IMR-90 (cell line): ENCODE data around the gene PTPRG. TPM values are rescaled to one million over a fixed set of nuclear protein-coding genes. Genes with fewer than 3 reads are reported as not detected.

Experiments used
- ATAC-seq: fragments of 200-7000 bp; cut with Tn5 transposase; 2 replicates; pipeline ENCODE4 v1.9.1; 2020; ENCODE audit warnings: low read depth, mild to moderate bottlenecking, moderate library complexity
- BruUV-seq: library from RNA; stranded (reverse); fragments of 400-500 nt; replicated peaks from 2 replicates; lab custom pipeline; 2021; lab: Mats Ljungman, UMichigan
- CTCF ChIA-PET: fragments of 300-600 bp; formaldehyde crosslinking; extraction: SDS; loops from one replicate; lab custom pipeline; 2021; ENCODE audit warnings: antibody characterized with exemption; lab: Yijun Ruan, JAX
- POLR2A ChIA-PET: fragments of 300-600 bp; sonication (Branson Sonifier 250); formaldehyde crosslinking; loops from one replicate; lab custom pipeline; 2022; ENCODE audit warnings: antibody characterized with exemption; ENCODE audit not compliant: unreplicated experiment; lab: Charles Lee
- DNase-seq: peaks from one replicate; pipeline ENCODE4 v3.0.0; 2013
- H2AFZ ChIP-seq: replicated peaks from 2 replicates; pipeline ENCODE3; 2013; ENCODE audit warnings: low read length, mild to moderate bottlenecking; ENCODE audit not compliant: poor library complexity
- H2AK5ac ChIP-seq: 2 replicates; pipeline ENCODE4 v1.6.1; 2013; ENCODE audit warnings: low read depth, low read length, inconsistent platforms
- H2AK9ac ChIP-seq: replicated peaks from 2 replicates; pipeline ENCODE3; 2013; ENCODE audit warnings: mild to moderate bottlenecking, low read depth, low read length, moderate library complexity; ENCODE audit not compliant: poor library complexity
- H2BK120ac ChIP-seq: 2 replicates; pipeline ENCODE4 v1.6.1; 2013; ENCODE audit warnings: low read depth, low read length, inconsistent platforms
- H2BK15ac ChIP-seq: 3 replicates; pipeline ENCODE4 v1.6.1; 2013; ENCODE audit warnings: low read depth, low read length, inconsistent platforms
- H2BK20ac ChIP-seq: 2 replicates; pipeline ENCODE4 v1.6.1; 2013; ENCODE audit warnings: low read depth, mild to moderate bottlenecking, inconsistent platforms, low read length, moderate library complexity
- H2BK5ac ChIP-seq: 2 replicates; pipeline ENCODE4 v1.6.1; 2013; ENCODE audit warnings: mild to moderate bottlenecking, low read depth, low read length, inconsistent platforms; ENCODE audit not compliant: poor library complexity, severe bottlenecking
- H3K14ac ChIP-seq: replicated peaks from 2 replicates; pipeline ENCODE4 v1.6.1; 2013; ENCODE audit warnings: low read depth, low read length, inconsistent platforms
- H3K18ac ChIP-seq: 2 replicates; pipeline ENCODE4 v1.6.1; 2013; ENCODE audit warnings: low read depth, low read length, control low read depth
- H3K23ac ChIP-seq: 2 replicates; pipeline ENCODE4 v1.6.1; 2013; ENCODE audit warnings: low read depth, low read length, inconsistent platforms
- H3K27ac ChIP-seq: 2 replicates; pipeline ENCODE4 v1.5.1; 2013; ENCODE audit warnings: mild to moderate bottlenecking, control low read depth, low read length; ENCODE audit not compliant: insufficient read depth
- H3K27me3 ChIP-seq: 2 replicates; pipeline ENCODE4 v1.6.1; 2013; ENCODE audit warnings: low read length; ENCODE audit not compliant: control insufficient read depth, insufficient read depth
- H3K36me3 ChIP-seq: 2 replicates; pipeline ENCODE4 v1.6.1; 2013; ENCODE audit warnings: low read length, mixed read lengths; ENCODE audit not compliant: control insufficient read depth, insufficient read depth
- H3K4ac ChIP-seq: 2 replicates; pipeline ENCODE4 v1.6.1; 2013; ENCODE audit warnings: low read depth, low read length, inconsistent platforms
- H3K4me1 ChIP-seq: 2 replicates; pipeline ENCODE4 v1.6.1; 2013; ENCODE audit warnings: low read length, mixed read lengths; ENCODE audit not compliant: control insufficient read depth, insufficient read depth
- H3K4me2 ChIP-seq: 2 replicates; pipeline ENCODE4 v1.6.1; 2013; ENCODE audit warnings: low read depth, mild to moderate bottlenecking, control low read depth, low read length, moderate library complexity
- H3K4me3 ChIP-seq: 2 replicates; pipeline ENCODE4 v1.5.1; 2013; ENCODE audit warnings: low read depth, mild to moderate bottlenecking, control low read depth, low read length, moderate library complexity; ENCODE audit not compliant: insufficient read depth
- H3K56ac ChIP-seq: 2 replicates; pipeline ENCODE4 v1.6.1; 2013; ENCODE audit warnings: low read length, inconsistent platforms; ENCODE audit not compliant: insufficient read depth; ENCODE audit errors: extremely low read depth
- H3K79me1 ChIP-seq, 2 experiments: 2 replicates each; pipeline ENCODE4 v1.6.1; 2013; ENCODE audit warnings: low read length in 2 of 2, inconsistent platforms in 1 of 2, low read depth in 1 of 2
- H3K9ac ChIP-seq: 2 replicates; pipeline ENCODE4 v1.6.1; 2013; ENCODE audit warnings: low read depth, low read length, control low read depth
- H3K9me1 ChIP-seq: 2 replicates; pipeline ENCODE4 v1.6.1; 2013; ENCODE audit warnings: low read length, inconsistent platforms; ENCODE audit not compliant: insufficient read depth
- H3K9me3 ChIP-seq: 2 replicates; pipeline ENCODE4 v1.6.1; 2013; ENCODE audit warnings: low read length; ENCODE audit not compliant: control insufficient read depth, insufficient read depth
- H4K20me1 ChIP-seq: 2 replicates; pipeline ENCODE4 v1.6.1; 2013; ENCODE audit warnings: low read length, inconsistent platforms; ENCODE audit not compliant: insufficient read depth
- H4K5ac ChIP-seq: 2 replicates; pipeline ENCODE4 v1.6.1; 2013; ENCODE audit warnings: mild to moderate bottlenecking, low read depth, low read length, control low read depth
- H4K8ac ChIP-seq, 2 experiments: 2 replicates each; pipeline ENCODE4 v1.6.1; 2013; ENCODE audit warnings: low read depth in 2 of 2, low read length in 2 of 2, control low read depth in 1 of 2, inconsistent platforms in 1 of 2
- H4K91ac ChIP-seq: 2 replicates; pipeline ENCODE4 v1.6.1; 2013; ENCODE audit warnings: low read depth, low read length, inconsistent platforms; ENCODE audit not compliant: insufficient read depth
- BHLHE40 ChIP-seq: fragments of 150-350 bp; IDR thresholded peaks from 2 replicates; pipeline ENCODE4 v1.6.1; 2016; ENCODE audit warnings: mild to moderate bottlenecking, low read depth, low read length
- CEBPB ChIP-seq: IDR thresholded peaks from 2 replicates; pipeline ENCODE4 v1.6.1; 2012; ENCODE audit warnings: low read depth, low read length, improper control_type of control experiment
- CHD1 ChIP-seq: IDR thresholded peaks from 2 replicates; pipeline ENCODE4 v1.6.1; 2012; ENCODE audit warnings: low read depth, low read length, improper control_type of control experiment
- CTCF ChIP-seq: conservative IDR thresholded peaks from 2 replicates; pipeline ENCODE4 v1.5.1; 2012; ENCODE audit warnings: mild to moderate bottlenecking, low read depth, low read length, improper control_type of control experiment
- ELK1 ChIP-seq: fragments of 150-350 bp; IDR thresholded peaks from 2 replicates; pipeline ENCODE4 v1.6.1; 2016; ENCODE audit warnings: low read depth, mild to moderate bottlenecking, low read length, moderate library complexity, borderline replicate concordance
- FOS ChIP-seq: fragments of 150-350 bp; IDR thresholded peaks from 2 replicates; pipeline ENCODE4 v1.6.1; 2016; ENCODE audit warnings: low read depth, low read length
- MAFK ChIP-seq: IDR thresholded peaks from 2 replicates; pipeline ENCODE4 v1.6.1; 2012; ENCODE audit warnings: low read depth, low read length, improper control_type of control experiment
- MAZ ChIP-seq: IDR thresholded peaks from 2 replicates; pipeline ENCODE4 v1.6.1; 2012; ENCODE audit warnings: low read depth, mild to moderate bottlenecking, low read length, improper control_type of control experiment, moderate library complexity, borderline replicate concordance
- MXI1 ChIP-seq: IDR thresholded peaks from 2 replicates; pipeline ENCODE4 v1.6.1; 2012; ENCODE audit warnings: low read depth, mild to moderate bottlenecking, low read length, moderate library complexity, borderline replicate concordance
- NFE2L2 ChIP-seq: fragments of 150-350 bp; IDR thresholded peaks from 2 replicates; pipeline ENCODE4 v1.6.1; 2016; ENCODE audit warnings: low read depth, mild to moderate bottlenecking, low read length
- POLR2A ChIP-seq: IDR thresholded peaks from 2 replicates; pipeline ENCODE4 v1.6.1; 2012; ENCODE audit warnings: mild to moderate bottlenecking, low read depth, low read length
- RAD21 ChIP-seq: IDR thresholded peaks from 2 replicates; pipeline ENCODE4 v1.6.1; 2012; ENCODE audit warnings: low read length, improper control_type of control experiment
- RFX5 ChIP-seq: IDR thresholded peaks from 2 replicates; pipeline ENCODE4 v1.8.0; 2012; ENCODE audit warnings: low read depth, mild to moderate bottlenecking, low read length, moderate library complexity
- SMC3 ChIP-seq: fragments of 150-350 bp; IDR thresholded peaks from 2 replicates; pipeline ENCODE4 v1.6.1; 2016; ENCODE audit warnings: low read depth, mild to moderate bottlenecking, antibody characterized with exemption, low read length, moderate library complexity
- USF2 ChIP-seq: fragments of 150-350 bp; IDR thresholded peaks from 2 replicates; pipeline ENCODE4 v1.6.1; 2017; ENCODE audit warnings: mild to moderate bottlenecking, antibody characterized with exemption, low read length, low read depth
- WGBS, 2 experiments: methylation state at CpG; one replicate each; pipeline versions ENCODE4 v1.1.5 to v1.1.7; 2013; ENCODE audit warnings: missing lambda C conversion rate in 2 of 2; ENCODE audit not compliant: insufficient read length in 1 of 2; ENCODE audit errors: extremely low coverage in 2 of 2; 5-methylcytosine and 5-hydroxymethylcytosine counted together
- dilution Hi-C: fragments of 300-500 bp; cut with HindIII; formaldehyde crosslinking; loops from one replicate; pipeline ENCODE4 v1.14.3; 2018; ENCODE audit warnings: low sequenced_read_pairs; ENCODE audit not compliant: unreplicated experiment
- in situ Hi-C: fragments of 300-500 bp; cut with MboI; formaldehyde crosslinking; loops from 3 replicates; pipeline ENCODE4 v1.14.3; 2019; ENCODE audit warnings: low sequenced_read_pairs, inconsistent platforms, mixed read lengths
- intact Hi-C: fragments of 100-400 bp; cut with micrococcal nuclease; formaldehyde crosslinking; loops from 2 replicates; pipeline ENCODE4 v1.10.0; 2022
- polyA plus RNA-seq, 3 experiments: library from polyadenylated mRNA; depleted of rRNA; stranded (reverse); fragments of >200 nt; gene quantifications; 2 replicates each; pipeline ENCODE4 v1.2.3, GENCODE V29; 2012; ENCODE audit warnings: low replicate concordance in 1 of 3
- total RNA-seq: library from RNA; depleted of rRNA; stranded (reverse); fragments of >200 nt; gene quantifications from 2 replicates; pipeline ENCODE4 v1.2.3, GENCODE V29; 2012

The PTPRG gene
- total and polyA plus RNA-seq, 2 of the 4 experiments (the other 2 are of a cell fraction) = 7.7 to 31.0 TPM

DNA sequence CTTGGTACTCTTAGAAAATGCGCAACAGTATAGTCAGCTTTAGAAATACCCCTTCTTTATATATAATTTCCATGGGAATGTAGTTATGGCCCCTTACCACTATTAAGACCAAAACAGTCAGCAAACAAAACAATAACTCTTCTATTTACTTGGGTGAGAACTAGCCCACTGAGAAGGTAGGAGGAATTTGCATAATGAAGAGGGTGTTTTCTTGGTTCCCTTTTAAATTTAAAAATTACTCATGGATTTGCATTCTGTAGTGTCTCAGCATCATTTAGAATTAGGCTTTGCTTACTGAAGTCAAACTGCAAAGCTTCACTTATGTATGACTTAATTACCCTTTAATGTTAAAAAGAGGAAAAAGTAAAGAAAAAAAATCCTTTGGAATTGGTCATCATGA lies 350.8 kb downstream of the PTPRG start:
- in situ Hi-C loops (no loop called here), intact Hi-C loops (no loop called here), dilution Hi-C loops (no loop called here)
- no peaks in the 10 kb centered on the region for H3K4me1 ChIP-seq
- no peak overlapping the region for H3K14ac ChIP-seq
- no peak overlapping the region for H2BK5ac ChIP-seq
- no peak overlapping the region for H3K4me3 ChIP-seq
- H2AK5ac ChIP-seq = no peak overlapping the region
- no peak overlapping the region for H3K4ac ChIP-seq
- no peak overlapping the region for H4K8ac ChIP-seq
- ChIA-PET CTCF (interaction anchor here (0.6 kb wide), 1 partner anchor 141 kb away, joined by 4 read pairs; no protein-coding TSS in a partner anchor), POLR2A (no interaction called here)
- peaks cover 15 to 33% of the 10 kb centered on the region in 2 experiments; a peak in 3 of 4 replicates for H3K79me1 ChIP-seq
- no peak for ATAC-seq
- no peak overlapping the region for H2BK120ac ChIP-seq
- no peak overlapping the region for H3K23ac ChIP-seq
- DNase-seq = no peak
- H3K9me1 ChIP-seq = no peaks in the 10 kb centered on the region; the same call in 1 of the 2 replicates
- no peak overlapping the region for H2AK9ac ChIP-seq
- no peak overlapping the region for H2AFZ ChIP-seq
- no peak overlapping the region for H3K4me2 ChIP-seq
- H3K56ac ChIP-seq = no peak overlapping the region
- H3K36me3 ChIP-seq = no peaks in the 10 kb centered on the region
- BruUV-seq = no TSS peak
- no peaks in the 10 kb centered on the region for H3K9me3 ChIP-seq
- H4K5ac ChIP-seq = no peak overlapping the region
- H2BK15ac ChIP-seq = no peak overlapping the region
- no peak overlapping the region for H4K91ac ChIP-seq
- no peak overlapping the region for H3K18ac ChIP-seq
- WGBS, 2 experiments = no CpG with 5 or more reads among the region's 1 CpG
- H3K9ac ChIP-seq = no peak overlapping the region
- no peaks in the 10 kb centered on the region for H3K27me3 ChIP-seq
- no peak for TF ChIP-seq USF2
- no peak for TF ChIP-seq BHLHE40
- TF ChIP-seq SMC3 = no peak
- no peak for TF ChIP-seq NFE2L2
- TF ChIP-seq CTCF = no peak
- no peak for TF ChIP-seq ELK1
- no peak for TF ChIP-seq RFX5
- TF ChIP-seq CEBPB = no peak
- no peak for TF ChIP-seq FOS
- no peak for TF ChIP-seq MXI1
- no peak for TF ChIP-seq CHD1
- TF ChIP-seq RAD21 = no peak
- no peak for TF ChIP-seq POLR2A
- TF ChIP-seq MAFK = no peak
- no peak for TF ChIP-seq MAZ
- no peak overlapping the region for H2BK20ac ChIP-seq
- H3K27ac ChIP-seq = no peak overlapping the region
- peaks cover 6% of the 10 kb centered on the region; the same call in 1 of the 2 replicates for H4K20me1 ChIP-seq
